HG03469 (cell line): Measurements from ENCODE around the gene MYOZ2.

Source experiments
- ATAC-seq: cut with Tn5 transposase; IDR thresholded peaks from one replicate; pipeline ENCODE4 v1.9.1; 2021; ENCODE audit warnings: mild to moderate bottlenecking, moderate library complexity, moderate number of reproducible peaks; ENCODE audit not compliant: unreplicated experiment

MYOZ2 gene

DNA sequence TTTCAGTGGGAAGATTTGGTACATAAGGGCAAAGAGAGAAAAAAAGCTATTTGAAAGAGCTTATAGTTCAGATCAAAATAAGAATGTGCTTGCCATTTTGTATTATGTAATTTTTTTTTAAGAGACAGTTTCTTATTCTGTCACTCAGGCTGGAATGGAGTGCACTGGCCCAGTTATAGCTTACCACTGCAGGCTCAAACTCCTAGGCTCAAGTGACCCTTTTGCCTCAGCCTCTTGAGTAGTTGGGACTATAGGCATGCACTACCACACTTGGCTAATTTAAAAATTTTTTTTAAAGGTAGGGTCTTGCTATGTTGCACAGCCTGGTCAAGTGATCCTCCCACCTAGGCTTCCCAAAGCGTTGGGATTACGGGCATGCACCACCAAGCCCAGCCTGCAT is 54.7 kb downstream of the MYOZ2 start:
- no peak for ATAC-seq

DNA sequence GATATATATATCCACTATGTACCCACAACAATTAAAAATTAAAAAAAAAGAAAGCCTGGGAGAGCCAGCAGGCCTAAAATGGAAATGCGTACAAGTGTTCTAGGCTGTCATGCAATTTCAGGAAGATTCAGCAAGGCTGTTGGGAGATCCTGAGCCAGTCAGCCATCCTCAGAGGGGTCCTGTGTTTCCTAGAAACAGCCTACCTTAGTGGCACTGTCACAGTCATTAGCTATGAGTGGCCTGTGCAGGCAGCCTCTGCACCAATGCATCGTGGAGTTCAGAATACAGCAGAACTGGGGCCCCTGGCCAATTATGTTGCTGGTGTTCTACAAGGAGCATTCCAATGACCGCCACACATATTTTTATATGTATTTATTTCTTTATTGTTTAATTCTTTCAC is 55.9 kb downstream of the MYOZ2 start:
- ATAC-seq, result no peak

DNA sequence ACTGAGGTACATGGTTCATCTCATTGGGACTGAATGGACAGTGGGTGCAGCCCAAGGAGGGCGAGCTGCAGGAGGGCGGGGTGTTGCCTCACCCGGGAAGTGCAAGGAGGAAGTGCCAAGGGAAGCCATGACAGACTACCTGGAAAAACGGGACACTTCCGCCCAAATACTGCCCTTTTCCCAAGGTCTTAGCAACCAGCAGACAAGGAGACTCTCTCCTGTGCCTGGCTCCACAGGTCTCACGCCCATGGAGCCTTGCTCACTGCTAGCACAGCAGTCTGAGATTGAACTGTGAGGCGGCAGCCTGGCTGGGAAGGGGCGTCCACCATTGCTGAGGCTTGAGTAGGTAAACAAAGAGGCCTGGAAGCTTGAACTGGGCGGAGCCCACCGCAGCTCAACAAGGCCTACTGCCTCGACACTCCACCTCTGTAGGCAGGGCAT is 62.2 kb downstream of the MYOZ2 start:
- ATAC-seq, result no peak

DNA sequence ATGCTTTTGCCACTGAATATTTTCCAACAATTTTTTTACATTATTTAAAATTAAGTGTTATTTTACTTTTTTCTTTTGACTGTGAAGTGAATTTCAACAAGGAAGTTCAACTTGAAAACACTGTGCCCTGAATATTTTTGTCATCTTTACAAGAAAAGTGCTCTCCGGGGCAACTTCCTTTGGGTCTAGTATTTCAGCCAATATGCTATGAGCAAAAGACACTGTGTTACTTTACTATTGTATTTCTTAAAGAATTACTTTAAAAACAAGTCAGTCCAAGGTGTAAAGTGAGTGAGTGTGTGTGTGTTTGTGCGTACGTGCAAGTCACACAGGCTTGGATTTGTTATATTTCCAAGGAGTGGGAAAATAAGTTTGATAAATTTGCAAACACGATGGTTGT is 69.3 kb downstream of the MYOZ2 start:
- ATAC-seq, result no peak

DNA sequence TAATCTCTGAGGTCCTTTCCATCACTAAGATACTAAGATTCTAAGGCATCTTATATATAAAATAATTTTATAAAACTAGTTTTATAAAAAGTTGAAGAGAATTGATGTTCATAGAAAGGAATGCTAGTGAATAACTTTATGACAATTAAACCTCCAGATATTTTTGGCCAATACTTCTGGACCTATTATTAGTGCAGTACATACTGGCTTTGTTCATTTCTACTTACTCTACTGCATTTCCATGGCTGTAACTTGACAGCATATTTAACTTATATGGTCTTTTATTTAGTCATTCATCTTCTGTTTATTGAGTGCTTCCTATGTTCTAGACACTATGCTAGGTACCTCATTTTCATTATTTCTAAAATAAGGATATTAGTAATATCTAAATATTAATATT is 70.1 kb downstream of the MYOZ2 start:
- ATAC-seq, result no peak

DNA sequence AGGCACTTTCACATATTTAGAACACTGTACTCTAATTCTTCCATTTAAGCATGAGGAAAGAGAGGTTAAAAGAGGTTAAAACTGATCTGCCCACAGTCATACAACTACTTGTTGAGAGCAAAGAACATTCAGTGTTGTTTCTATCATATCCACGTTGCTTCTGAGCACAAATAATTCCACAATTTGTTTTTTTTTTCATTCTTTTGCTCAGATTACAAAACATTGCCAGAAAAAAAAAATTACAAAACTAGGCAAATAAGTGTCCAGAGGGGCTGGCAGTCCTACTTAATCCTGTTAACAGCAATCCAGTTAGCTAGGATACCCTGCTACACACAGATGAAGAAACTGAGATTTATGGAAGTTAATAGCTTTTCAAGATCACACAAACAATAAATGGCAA is 70.5 kb downstream of the MYOZ2 start:
- ATAC-seq, result no peak

DNA sequence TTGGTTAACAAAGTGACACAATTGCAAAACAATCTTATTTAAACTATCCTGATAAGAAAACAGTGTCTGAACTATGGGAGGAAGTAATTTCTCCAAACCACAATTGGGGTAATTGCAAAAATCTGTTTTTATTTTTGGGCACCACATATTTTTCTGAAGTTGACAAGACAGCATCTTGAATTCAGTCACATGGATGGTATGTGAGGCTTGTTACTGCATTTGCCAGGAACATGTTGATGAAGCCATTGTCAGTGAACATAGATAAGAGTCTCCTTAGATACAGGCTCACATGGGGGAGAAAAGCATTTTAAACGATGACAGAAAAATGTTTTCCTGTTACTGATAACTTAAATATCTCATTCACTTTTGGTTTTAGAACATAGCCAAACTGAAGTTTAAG is 71.4 kb downstream of the MYOZ2 start:
- ATAC-seq, result no peak

DNA sequence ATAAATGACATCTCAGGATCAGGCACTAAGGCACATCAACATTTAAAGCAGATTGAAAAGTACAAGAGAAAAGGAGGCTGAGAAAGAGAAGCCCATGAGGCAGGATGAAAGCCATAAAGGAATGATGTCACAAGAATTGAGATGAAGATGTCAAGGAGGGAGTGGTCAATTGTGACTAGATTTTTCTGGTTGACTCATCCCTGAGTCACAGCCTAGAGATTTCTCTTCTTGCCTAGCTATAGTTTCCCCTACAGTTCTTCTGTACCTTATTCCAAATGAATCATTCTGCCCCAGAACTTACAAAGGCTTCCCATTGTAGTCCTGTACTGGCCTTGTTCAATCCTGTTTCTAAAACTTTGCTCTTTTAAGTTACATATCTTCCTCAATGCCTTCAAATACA is 73.4 kb downstream of the MYOZ2 start:
- ATAC-seq, result no peak

DNA sequence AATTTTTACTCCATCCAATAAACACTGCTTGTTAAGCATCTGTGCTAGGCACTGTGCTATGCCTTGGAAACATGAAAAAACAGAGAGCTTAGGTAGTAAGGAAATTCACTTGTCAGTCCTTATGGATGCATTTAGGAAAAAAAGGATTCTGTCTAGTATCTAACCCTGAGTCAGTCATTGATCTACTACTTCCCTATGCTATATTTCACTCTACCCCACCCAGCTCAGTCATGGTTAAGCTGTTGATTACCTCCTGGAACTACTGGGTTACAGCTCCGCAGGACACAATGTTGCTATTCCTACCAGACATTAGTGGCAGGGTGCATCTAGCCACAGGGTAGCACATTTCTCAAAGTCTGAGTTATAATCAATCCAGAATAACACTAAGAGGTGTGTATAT is 74.0 kb downstream of the MYOZ2 start:
- no peak for ATAC-seq

DNA sequence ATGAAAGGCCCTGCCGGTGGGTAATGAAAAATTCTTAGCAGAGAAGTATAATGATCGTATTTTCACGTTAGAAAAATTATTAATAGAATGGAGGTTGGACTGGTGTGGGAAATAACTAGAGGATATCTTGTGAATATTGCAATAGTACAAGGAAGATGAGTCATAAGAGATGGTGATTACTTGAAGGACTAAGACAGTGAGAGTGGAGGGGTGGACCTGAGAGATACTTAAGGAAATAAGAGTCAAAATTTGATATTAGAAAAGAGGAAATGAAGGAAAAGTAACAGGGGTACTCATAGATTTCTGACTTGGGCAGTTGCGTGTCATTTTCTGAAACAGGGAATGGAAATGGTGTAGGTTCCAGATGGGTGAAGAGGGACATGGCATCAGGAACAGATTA is 75.1 kb downstream of the MYOZ2 start:
- ATAC-seq, result no peak

DNA sequence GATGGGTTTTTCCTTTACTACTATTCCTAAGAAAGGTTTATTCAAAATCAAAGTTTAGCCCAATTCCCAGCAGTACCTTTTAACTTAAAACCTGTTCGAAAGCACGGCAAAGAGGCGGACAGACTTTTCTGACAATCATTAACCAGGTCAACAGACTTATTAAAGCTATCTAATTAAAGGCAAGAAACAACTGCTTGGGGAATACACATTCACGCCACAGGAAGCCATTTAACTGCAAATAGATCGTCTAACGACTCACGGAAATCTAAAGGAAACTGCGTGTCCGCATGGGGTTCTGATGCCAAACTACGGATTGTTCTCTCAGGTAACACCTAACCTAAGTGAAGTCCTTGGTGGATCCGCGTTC is 76.2 kb downstream of the MYOZ2 start:
- ATAC-seq, result peak; percentile 1

DNA sequence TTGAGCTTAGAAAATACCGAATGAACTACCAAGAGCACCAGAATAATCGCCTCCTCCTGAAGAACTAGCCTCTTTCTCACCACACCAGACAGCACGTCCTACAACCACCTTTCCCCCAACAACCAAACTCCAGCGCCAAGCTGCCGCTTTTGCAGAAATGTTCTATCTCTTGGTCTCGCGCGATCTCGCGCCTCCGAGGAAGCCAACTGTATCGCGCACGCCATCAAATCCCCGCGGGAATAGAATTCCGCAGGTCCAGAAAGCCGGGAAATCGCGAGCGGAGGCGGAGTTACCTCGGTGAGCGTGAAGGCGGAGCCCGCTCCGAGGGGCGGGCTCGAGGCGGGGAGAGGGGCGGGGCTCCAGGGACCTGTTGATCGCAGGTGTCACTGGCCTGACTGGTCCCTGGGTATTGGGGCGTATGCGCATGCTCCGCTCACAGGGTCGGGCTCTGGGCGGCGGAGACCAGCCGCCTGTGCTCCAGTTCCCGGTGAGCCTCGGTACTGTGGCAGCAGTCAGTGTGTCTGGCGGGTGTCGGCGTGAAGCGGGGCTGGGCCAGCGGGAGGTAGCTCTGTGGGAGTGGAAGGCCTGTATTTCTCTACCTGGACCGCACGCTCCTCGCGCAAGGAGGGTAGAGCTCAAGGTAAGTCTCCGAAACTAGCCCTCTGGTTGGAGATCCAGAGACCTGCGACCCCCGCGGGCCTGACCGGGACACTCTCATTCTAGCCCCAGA is 76.8 kb downstream of the MYOZ2 start, which contains the start of gene USP53:
USP53 (plus strand) TSS at position 480 of the 730 bp plus-strand sequence. CDS start 27,047 bp downstream, outside the sequence.
- peak; percentile 85 for ATAC-seq

DNA sequence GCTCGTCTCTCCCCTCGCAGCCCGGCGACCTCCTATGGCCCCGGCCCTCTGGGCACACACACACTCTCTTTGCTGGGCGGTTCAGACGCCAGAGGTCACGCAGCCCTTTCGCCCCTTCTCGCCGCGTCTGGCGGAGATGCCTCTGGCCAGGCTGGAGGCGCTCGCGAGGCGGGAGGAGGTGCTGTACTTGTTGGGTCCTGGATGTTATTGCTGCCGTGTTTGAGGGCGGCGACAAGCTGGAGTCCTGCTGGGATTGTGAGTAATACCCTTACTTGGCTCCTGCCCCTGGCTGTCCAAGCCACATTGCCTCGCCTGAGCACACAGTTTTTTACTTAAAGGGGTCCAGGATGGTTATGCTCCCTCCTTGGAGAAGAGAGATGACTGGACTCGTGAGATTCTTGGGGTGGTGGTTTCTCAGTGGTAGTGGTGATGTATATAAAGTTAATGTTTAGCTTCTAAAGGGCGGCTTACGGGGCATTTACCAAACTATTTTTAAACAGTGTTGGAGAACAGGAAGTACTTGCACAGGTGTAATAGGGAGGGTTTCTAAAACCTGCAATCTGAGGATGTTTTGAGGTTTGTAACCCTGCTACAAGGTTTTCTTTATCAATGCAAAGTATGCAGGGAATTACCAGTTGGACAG is 77.5 kb downstream of the MYOZ2 start:
- ATAC-seq, result peak; percentile 35

DNA sequence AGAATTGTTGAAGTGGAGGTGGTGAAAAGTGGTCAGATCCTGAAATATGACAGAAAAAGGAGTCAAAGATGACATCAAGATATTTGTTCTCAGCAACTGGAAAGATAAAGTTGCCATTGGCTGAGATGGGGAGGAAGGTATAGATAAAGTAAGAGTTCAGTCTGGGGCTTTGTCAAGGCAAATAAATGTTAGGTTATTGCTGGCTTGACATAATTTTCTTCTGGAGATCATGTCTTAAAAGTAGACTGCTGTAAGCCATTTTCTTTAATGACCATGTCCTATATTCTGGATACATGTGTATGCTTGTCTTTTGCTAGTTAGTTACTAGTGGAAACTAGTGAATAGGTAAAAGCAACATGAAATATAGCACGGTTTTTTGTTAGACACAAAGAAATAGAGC is 82.5 kb downstream of the MYOZ2 start:
- ATAC-seq, result no peak

DNA sequence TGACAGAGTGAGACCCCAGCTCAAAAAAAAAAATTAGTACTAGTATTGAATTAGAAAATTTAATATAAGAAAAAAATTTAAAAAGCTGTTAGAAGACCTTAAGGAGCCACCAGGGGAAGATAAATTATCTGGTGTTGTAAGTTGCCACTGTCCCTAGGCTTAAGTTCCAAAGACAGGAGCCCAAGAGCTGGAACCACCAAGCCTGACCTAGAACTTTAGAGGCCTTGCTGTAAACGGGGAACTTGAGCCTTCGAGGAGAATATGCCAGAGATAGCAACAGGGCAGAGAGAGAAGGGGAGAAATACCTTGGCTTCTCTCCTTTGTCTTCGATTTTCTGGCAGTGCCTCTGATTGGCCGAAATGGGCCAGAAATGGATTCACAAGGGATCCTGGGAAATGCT is 85.8 kb downstream of the MYOZ2 start:
- no peak for ATAC-seq

DNA sequence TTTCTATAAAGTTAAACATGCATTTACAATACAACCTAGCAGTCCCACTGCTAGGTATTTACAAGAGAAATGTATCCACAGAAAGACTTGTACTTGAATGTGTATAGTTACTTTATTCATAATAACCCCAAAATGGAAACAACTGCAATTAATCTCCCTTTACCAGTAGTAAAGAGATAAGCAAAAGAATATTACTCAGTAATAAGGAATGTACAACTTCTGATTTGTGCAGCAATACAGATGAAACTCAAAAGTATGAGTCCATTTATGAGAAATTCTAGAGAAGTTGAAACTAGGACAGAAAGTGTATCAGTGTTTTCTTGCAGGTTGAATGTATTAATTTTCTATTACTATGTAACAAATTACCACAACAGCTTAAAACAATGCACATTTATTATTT is 92.1 kb downstream of the MYOZ2 start:
- ATAC-seq, result no peak

DNA sequence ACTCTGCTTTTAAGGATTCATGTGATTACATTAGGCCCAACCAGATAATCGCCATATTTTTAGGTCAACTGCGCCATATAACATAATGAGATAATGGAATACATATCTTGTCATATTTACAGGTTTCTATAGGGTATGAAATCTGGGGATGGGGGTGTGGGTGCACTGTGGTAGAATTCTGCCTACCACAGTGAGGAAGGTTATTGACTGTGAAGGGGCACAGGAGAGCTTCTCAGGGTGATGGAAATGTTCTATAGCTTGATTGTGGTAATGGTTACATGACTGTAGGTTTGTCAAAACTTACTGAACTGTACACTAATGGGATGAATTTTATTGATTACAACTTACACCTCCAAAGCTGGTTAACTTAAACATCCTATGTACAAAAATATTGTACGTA is 92.8 kb downstream of the MYOZ2 start:
- ATAC-seq, result no peak

DNA sequence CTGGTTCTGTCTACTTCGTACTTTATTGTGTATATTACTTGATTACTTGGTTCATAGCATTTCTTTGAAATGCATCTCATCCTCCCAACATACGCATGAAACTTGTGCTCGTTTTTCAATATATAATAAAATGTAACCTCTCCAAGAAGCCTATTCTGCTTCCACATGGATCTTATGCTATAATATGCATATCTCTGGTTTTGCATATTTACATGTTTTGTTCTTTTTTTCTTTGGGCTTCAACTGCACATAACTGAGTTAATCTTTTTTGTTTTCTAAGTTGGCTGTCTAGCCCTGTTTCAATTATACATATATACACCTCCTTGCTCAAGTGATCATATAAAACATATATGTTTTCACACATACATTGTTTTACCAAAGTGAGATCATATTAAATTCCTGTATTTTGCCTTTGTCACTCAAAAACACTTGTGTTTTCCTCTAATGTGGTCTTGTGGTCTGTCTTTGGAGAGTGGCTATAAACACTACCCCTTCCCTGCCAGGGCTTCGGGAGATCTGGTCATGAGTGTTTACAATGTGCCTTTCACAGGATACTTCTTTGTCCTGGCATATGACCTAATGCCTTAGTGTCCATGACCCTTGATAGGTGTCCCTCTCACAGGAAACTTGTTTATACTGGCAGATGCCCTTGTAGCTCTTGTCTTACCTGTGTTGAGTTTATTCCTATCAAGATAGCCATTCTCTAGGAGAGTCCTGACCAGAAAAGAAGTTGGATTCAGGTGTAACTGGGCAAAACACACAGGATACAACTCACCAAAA is 94.5 kb downstream of the MYOZ2 start:
- no peak for ATAC-seq

DNA sequence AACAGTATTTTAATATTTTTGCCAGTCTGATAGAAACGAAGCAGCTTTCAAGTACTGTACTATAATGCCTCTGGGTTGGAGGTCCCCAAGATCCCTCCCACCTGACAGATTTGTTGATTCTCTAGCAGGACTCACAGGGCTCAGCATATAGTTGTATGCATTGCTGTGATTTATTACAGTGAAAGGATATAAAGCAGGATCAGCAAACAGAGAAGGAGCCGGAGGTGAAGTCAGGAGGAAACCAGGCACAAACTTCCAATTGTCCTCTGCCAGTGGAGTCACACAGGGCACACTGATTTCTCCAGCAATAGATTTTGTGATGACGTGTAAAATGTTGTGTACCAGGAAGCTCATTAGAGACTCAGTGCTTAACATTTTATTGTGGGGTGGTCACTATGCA is 95.9 kb downstream of the MYOZ2 start:
- no peak for ATAC-seq

DNA sequence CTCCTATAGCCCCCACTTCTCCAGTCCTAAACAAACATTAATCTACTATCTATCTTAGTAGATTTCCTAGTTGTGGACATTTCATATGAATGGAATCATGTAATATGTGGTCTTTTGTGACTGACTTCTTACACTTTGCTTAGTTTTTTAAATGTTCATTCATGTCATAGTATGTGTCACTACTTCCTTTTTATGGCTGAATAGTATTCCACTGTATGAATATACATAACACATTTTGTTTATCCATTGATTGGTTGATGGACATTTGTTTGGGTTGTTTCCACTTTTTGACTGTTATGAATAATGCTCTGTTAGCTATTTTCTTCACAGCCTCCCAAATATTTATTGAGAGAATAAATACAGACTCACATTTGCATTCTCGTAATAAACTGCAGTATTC is 96.7 kb downstream of the MYOZ2 start:
- ATAC-seq, result no peak

DNA sequence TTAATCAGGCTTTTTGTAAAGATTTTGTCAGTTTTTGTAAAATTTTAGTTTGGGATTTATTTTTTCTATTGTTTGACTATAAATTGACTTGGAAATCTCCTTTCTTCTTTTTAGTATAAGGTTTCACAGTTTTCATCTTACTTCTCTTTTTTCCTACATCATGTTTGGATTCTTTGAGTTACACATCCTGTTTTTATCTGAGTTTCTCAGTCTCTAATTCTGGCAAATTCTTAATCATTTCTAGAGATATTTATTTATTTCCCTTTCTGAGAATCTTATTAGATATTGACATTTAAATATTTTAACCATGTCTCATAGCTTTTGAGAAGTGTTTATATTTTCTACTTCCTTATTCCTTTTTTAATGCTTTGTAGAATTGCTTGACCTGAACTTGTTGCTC is 97.6 kb downstream of the MYOZ2 start:
- no peak for ATAC-seq

DNA sequence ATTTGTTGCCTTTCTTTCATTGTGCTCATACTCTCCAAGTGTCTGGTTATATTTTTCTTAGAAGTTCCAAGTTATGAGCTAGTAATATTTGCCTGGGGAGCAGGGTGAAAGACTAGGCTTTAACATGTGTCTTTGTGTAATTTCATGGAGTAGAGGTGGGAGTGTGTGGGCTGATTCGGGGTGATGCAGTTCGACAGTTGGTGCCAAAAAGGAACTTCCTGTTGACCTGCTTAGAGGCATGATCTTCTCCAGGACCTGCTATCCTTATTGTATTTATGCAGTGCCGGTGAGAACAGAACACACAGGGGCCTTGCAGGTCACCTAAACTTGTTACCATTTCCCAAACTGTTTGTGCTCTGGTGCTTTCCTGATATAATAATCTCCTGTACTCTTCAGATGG is 98.1 kb downstream of the MYOZ2 start:
- ATAC-seq, result no peak
